Subcutaneous adipose tissue (tissue), 4 donors: ENCODE measurements around the gene CCDC187. TPM values are rescaled to one million over a fixed set of nuclear protein-coding genes. Genes with fewer than 3 reads are reported as not detected.

Source experiments
- CTCF ChIP-seq: fragments of 450-650 bp; IDR thresholded peaks from one replicate; pipeline ENCODE4 v1.5.1; 2016; ENCODE audit warnings: low read depth, mild to moderate bottlenecking, control low read depth, antibody characterized with exemption, moderate library complexity
- total RNA-seq, 4 donors: library from RNA; depleted of rRNA; stranded (reverse); fragments of >200 nt; gene quantifications; one replicate each; pipeline ENCODE4 v1.1.0, GENCODE V29; 2016

CCDC187 gene
- total RNA-seq, 4 donors from 2014 or later = not detected

- no peak for TF ChIP-seq CTCF
Observed at GRCh38 chr9:136255896-136256890, 47.7 kb downstream of the CCDC187 start.

GRCh38 chr9:136255166-136255538 lies 48.7 kb downstream of the CCDC187 start:
- TF ChIP-seq CTCF = no peak

- TF ChIP-seq CTCF = no peak
Observed at GRCh38 chr9:136254381-136255165, 49.3 kb downstream of the CCDC187 start.

GRCh38 chr9:136253246-136254130 lies 50.4 kb downstream of the CCDC187 start:
- TF ChIP-seq CTCF = no peak

GRCh38 chr9:136252846-136253245 lies 51.0 kb downstream of the CCDC187 start:
- TF ChIP-seq CTCF = no peak

GRCh38 chr9:136252281-136252680 lies 51.6 kb downstream of the CCDC187 start:
- TF ChIP-seq CTCF = no peak
